Keratinocyte (primary cell): ENCODE measurements around the gene B3GALT2. TPM values are rescaled to one million over a fixed set of nuclear protein-coding genes. Genes with fewer than 3 reads are reported as not detected.

ENCODE experiments used
- DNase-seq: peaks from one replicate; pipeline ENCODE4 v3.0.0-alpha.2; 2011; ENCODE audit warnings: low read depth, missing footprints, low spot score
- FAIRE-seq: peaks from 2 replicates; lab custom pipeline; 2011; peaks lifted over from hg19 to GRCh38; lab: Jason Lieb, UNC
- H2AFZ ChIP-seq: 2 replicates; pipeline ENCODE4 v1.6.0; 2012; ENCODE audit warnings: low read length, control low read depth, inconsistent platforms; ENCODE audit not compliant: control insufficient read depth
- H3K27ac ChIP-seq: 2 replicates; pipeline ENCODE4 v1.5.1; 2011; ENCODE audit warnings: low read length; ENCODE audit not compliant: control insufficient read depth, insufficient read depth
- H3K27me3 ChIP-seq: 3 replicates; pipeline ENCODE4 v1.6.0; 2011; ENCODE audit warnings: low read length; ENCODE audit not compliant: control insufficient read depth, insufficient read depth; ENCODE audit errors: extremely low read depth
- H3K36me3 ChIP-seq, 2 experiments: 2 replicates in 1 of 2; 3 replicates in 1 of 2; pipeline ENCODE4 v1.5.1; 2011; ENCODE audit warnings: low read length in 2 of 2, mild to moderate bottlenecking in 1 of 2; ENCODE audit not compliant: control insufficient read depth in 2 of 2, insufficient read depth in 2 of 2; ENCODE audit errors: extremely low read depth in 1 of 2
- H3K4me1 ChIP-seq: 3 replicates; pipeline ENCODE4 v1.5.1; 2011; ENCODE audit warnings: low read length; ENCODE audit not compliant: control insufficient read depth, insufficient read depth; ENCODE audit errors: extremely low read depth
- H3K4me2 ChIP-seq: 3 replicates; pipeline ENCODE4 v1.6.0; 2011; ENCODE audit warnings: low read depth, low read length; ENCODE audit not compliant: control insufficient read depth, insufficient read depth; ENCODE audit errors: extremely low read depth
- H3K4me3 ChIP-seq, 3 experiments: fragments of 200-600 bp in 1 of 3; sonication (generic) in 1 of 3; 2 replicates in 2 of 3; 3 replicates in 1 of 3; pipeline ENCODE4 v1.5.1; 2011 to 2016; ENCODE audit warnings: low read length in 3 of 3, mild to moderate bottlenecking in 3 of 3, control low read depth in 2 of 3, inconsistent platforms in 1 of 3, low read depth in 1 of 3, mixed read lengths in 1 of 3, mixed run types in 1 of 3, moderate library complexity in 1 of 3; ENCODE audit not compliant: control insufficient read depth in 2 of 3, insufficient read depth in 2 of 3; ENCODE audit errors: extremely low read depth in 1 of 3
- H3K79me2 ChIP-seq: 2 replicates; pipeline ENCODE4 v1.6.0; 2012; ENCODE audit warnings: low read length; ENCODE audit not compliant: control insufficient read depth, insufficient read depth
- H3K9ac ChIP-seq: 3 replicates; pipeline ENCODE4 v1.6.0; 2011; ENCODE audit warnings: low read length; ENCODE audit not compliant: control insufficient read depth, insufficient read depth; ENCODE audit errors: extremely low read depth
- H3K9me1 ChIP-seq: 3 replicates; pipeline ENCODE4 v1.6.0; 2011; ENCODE audit warnings: low read length; ENCODE audit not compliant: control insufficient read depth, insufficient read depth; ENCODE audit errors: extremely low read depth
- H3K9me3 ChIP-seq: 2 replicates; pipeline ENCODE4 v1.5.1; 2012; ENCODE audit warnings: low read depth, low read length; ENCODE audit not compliant: control insufficient read depth
- H4K20me1 ChIP-seq: 3 replicates; pipeline ENCODE4 v1.6.0; 2011; ENCODE audit warnings: low read length; ENCODE audit not compliant: control insufficient read depth, insufficient read depth; ENCODE audit errors: extremely low read depth
- EZH2 ChIP-seq: IDR thresholded peaks from one replicate; pipeline ENCODE4 v1.6.1; 2012; ENCODE audit warnings: inconsistent platforms, mild to moderate bottlenecking, low read length, moderate library complexity
- dilution Hi-C: fragments of 300-500 bp; cut with MboI; formaldehyde crosslinking; loops from one replicate; pipeline ENCODE4 v1.7.0; 2020; ENCODE audit warnings: low sequenced_read_pairs; ENCODE audit not compliant: extremely low pct_ligation_motif_present
- polyA plus RNA-seq, 5 experiments: library from polyadenylated mRNA; depleted of rRNA in 3 of 5; stranded (reverse) in 3 of 5; stranded (forward) in 1 of 5; unstranded in 1 of 5; fragments of >200 nt; gene quantifications; 1 replicate in 1 of 5; 2 replicates in 3 of 5; 3 replicates in 1 of 5; pipeline versions ENCODE4 v1.2.1 to v1.2.3, GENCODE V29; 2011 to 2012; ENCODE audit warnings: missing spikeins in 2 of 5, low read depth in 1 of 5, low replicate concordance in 1 of 5
- TF ChIP-seq, protein P1 (sequence below), 3 experiments: IDR thresholded peaks in 1 of 3; conservative IDR thresholded peaks in 1 of 3; optimal IDR thresholded peaks in 1 of 3; 2 replicates in 2 of 3; 3 replicates in 1 of 3; pipeline versions ENCODE3 to v1.5.1; 2011; ENCODE audit warnings: low read length in 3 of 3, mild to moderate bottlenecking in 3 of 3, moderate library complexity in 2 of 3, control low read depth in 1 of 3, inconsistent platforms in 1 of 3; ENCODE audit not compliant: insufficient read depth in 2 of 3; ENCODE audit errors: extremely low read depth in 1 of 3

Gene B3GALT2
- polyA plus RNA-seq, 1 donor (not counting 4 experiments of a cell fraction or from before 2014, with no cell fraction given), result not detected

DNA sequence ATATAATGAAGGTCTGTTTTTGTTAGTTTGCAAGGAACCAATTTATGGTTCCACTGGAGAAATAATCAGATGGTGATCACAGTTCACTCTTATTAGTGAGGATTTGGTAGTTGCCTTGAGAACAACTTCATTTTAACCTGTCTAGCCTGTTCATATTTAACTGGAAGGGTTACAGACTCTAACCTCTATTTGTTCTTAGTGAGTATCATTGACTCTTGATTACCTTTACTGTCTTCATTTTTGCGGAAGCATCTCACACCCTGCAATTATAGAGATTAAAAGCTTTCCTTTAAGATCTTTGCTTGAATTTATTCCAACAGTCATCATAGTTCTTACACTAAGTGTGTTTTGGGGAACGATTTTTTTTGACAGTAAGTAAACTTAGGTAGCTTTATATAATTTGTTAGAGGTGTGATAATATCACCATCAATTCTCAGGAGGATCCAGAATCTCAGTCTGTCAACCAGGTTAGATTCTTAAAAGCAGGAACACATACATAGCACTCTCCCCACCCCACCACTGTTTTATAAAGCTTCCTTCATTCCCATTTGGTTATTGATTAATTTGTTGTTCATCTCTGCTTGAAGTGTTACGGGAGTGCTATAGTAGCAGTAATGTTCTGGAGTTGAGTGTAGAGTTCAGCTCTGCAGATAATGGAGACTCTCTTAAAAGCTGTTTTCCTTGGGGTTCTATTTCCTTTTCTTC is 30.1 kb downstream of the B3GALT2 start:
- FAIRE-seq, result no peak
- no peak overlapping the region for H3K27ac ChIP-seq

DNA sequence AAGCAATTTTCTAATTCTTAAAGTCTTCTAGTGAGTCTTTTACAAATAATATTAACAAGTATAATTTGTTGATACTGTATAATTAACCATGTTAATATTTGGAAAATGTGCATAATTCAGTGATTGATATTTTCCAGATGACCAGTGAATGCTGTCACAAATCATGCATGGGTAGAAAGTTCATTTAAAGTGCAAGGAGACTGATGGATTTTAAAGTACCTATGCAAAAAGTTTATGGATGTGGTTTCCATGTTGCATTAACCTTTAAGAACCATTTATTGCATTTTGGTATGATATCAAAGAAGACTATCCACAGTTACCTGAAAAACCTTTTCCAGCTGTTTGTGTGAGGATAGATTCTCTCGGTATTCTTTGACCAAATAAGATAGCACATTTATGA is 41.4 kb downstream of the B3GALT2 start:
- Histone ChIP-seq H2AFZ (no peak overlapping the region), H3K4me1 (no peaks in the 10 kb centered on the region), H3K36me3 (peaks cover 7 to 10% of the 10 kb centered on the region in 2 experiments), H3K79me2 (peaks cover 9% of the 10 kb centered on the region), H3K4me2 (no peak overlapping the region), H3K4me3 (no peak overlapping the region), H3K9me3 (no peaks in the 10 kb centered on the region), H3K9ac (no peak overlapping the region), H4K20me1 (no peaks in the 10 kb centered on the region), H3K27ac (no peak overlapping the region), H3K27me3 (no peaks in the 10 kb centered on the region), H3K9me1 (no peaks in the 10 kb centered on the region)
- dilution Hi-C loops, result no loop called here
- no peak for TF ChIP-seq EZH2
- TF ChIP-seq, protein P1, sequence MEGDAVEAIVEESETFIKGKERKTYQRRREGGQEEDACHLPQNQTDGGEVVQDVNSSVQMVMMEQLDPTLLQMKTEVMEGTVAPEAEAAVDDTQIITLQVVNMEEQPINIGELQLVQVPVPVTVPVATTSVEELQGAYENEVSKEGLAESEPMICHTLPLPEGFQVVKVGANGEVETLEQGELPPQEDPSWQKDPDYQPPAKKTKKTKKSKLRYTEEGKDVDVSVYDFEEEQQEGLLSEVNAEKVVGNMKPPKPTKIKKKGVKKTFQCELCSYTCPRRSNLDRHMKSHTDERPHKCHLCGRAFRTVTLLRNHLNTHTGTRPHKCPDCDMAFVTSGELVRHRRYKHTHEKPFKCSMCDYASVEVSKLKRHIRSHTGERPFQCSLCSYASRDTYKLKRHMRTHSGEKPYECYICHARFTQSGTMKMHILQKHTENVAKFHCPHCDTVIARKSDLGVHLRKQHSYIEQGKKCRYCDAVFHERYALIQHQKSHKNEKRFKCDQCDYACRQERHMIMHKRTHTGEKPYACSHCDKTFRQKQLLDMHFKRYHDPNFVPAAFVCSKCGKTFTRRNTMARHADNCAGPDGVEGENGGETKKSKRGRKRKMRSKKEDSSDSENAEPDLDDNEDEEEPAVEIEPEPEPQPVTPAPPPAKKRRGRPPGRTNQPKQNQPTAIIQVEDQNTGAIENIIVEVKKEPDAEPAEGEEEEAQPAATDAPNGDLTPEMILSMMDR (optimal IDR thresholded peaks at IDR 0.05 in 1 of 3, IDR thresholded peaks at IDR 0.05 in 1 of 3, conservative IDR thresholded peaks at IDR 0.05 in 1 of 3; ENCODE audit: extremely low read depth in 1 of 3, insufficient read depth in 2 of 3, low read length in 3 of 3), result no peak
- no peak for DNase-seq
- peak; percentile 67 for FAIRE-seq

More for the DNA sequence above, 30.1 kb downstream of the B3GALT2 start:
- no peak overlapping the region for H3K9ac ChIP-seq
- peaks cover 5% of the 10 kb centered on the region for H3K4me1 ChIP-seq
- H3K4me3 ChIP-seq, result no peak overlapping the region
- H3K36me3 ChIP-seq, result peaks cover 0 to 6% of the 10 kb centered on the region in 2 experiments
- H3K4me2 ChIP-seq, result no peak overlapping the region
- H3K9me3 ChIP-seq, result no peaks in the 10 kb centered on the region
- dilution Hi-C loops, result no loop called here
- no peaks in the 10 kb centered on the region for H4K20me1 ChIP-seq
- no peak overlapping the region for H2AFZ ChIP-seq
- H3K79me2 ChIP-seq, result peaks cover 6% of the 10 kb centered on the region
- DNase-seq, result no peak
- no peaks in the 10 kb centered on the region for H3K9me1 ChIP-seq
- TF ChIP-seq EZH2, result no peak
- TF ChIP-seq, protein P1 (optimal IDR thresholded peaks at IDR 0.05 in 1 of 3, IDR thresholded peaks at IDR 0.05 in 1 of 3, conservative IDR thresholded peaks at IDR 0.05 in 1 of 3; ENCODE audit: extremely low read depth in 1 of 3, insufficient read depth in 2 of 3, low read length in 3 of 3), result no peak
- no peaks in the 10 kb centered on the region for H3K27me3 ChIP-seq
